Psoas muscle (tissue), 8 donors: ENCODE data around the gene SDC1. TPM values are rescaled to one million over a fixed set of nuclear protein-coding genes. Genes with fewer than 3 reads are reported as not detected.

ENCODE experiments used
- ATAC-seq, 4 donors: fragments of 200-7000 bp; cut with Tn5 transposase; one replicate each; pipeline ENCODE4 v1.9.1; 2020; ENCODE audit warnings: moderate library complexity in 3 of 4, mild to moderate bottlenecking in 2 of 4
- DNase-seq, 2 donors: peaks; one replicate each; pipeline ENCODE4 v3.0.0-alpha.2; 2020
- H3K27ac ChIP-seq: fragments of 200-600 bp; one replicate; pipeline ENCODE4 v1.8.0; 2022
- H3K27me3 ChIP-seq, 3 donors: fragments of 200-600 bp in 1 of 3; one replicate each; pipeline versions ENCODE4 v1.6.1 to v1.8.0; 2013 to 2022; ENCODE audit warnings: low read length in 2 of 3, mild to moderate bottlenecking in 2 of 3, moderate library complexity in 1 of 3; ENCODE audit not compliant: insufficient read depth in 3 of 3
- H3K36me3 ChIP-seq, 2 donors: fragments of 200-600 bp in 1 of 2; one replicate each; pipeline versions ENCODE4 v1.6.1 to v1.8.0; 2013 to 2022; ENCODE audit warnings: low read depth in 1 of 2, mild to moderate bottlenecking in 1 of 2, moderate library complexity in 1 of 2; ENCODE audit not compliant: insufficient read depth in 1 of 2
- H3K4me1 ChIP-seq: fragments of 200-600 bp; one replicate; pipeline ENCODE4 v1.8.0; 2022
- H3K4me3 ChIP-seq: fragments of 200-600 bp; one replicate; pipeline ENCODE4 v1.8.0; 2022; ENCODE audit warnings: mild to moderate bottlenecking
- H3K9me3 ChIP-seq: fragments of 200-600 bp; one replicate; pipeline ENCODE4 v1.8.0; 2022
- WGBS, 3 donors: extraction: QIAGEN DNeasy Blood & Tissue Kit; methylation state at CpG; one replicate each; pipeline versions ENCODE4 v1.1.6 to v1.1.7; 2013; 5-methylcytosine and 5-hydroxymethylcytosine counted together
- intact Hi-C, 2 donors: fragments of 100-400 bp; cut with DNase I; formaldehyde crosslinking; loops; one replicate each; pipeline versions ENCODE4 v1.11.0 to v1.14.2; 2022
- polyA plus RNA-seq, 3 donors: library from polyadenylated mRNA; stranded (reverse); fragments of 200-250 nt; gene quantifications; one replicate each; pipeline ENCODE4 v1.2.3, GENCODE V29; 2013
- total RNA-seq, 4 donors: library from RNA; stranded (reverse); fragmentation: NEBNext Ultra II Directional in 2 of 4; extraction: Animal tissue kit (Norgen Biotek cat#: 25700) in 2 of 4; gene quantifications; one replicate each; pipeline versions ENCODE4 v1.2.1 to v1.2.4, GENCODE V29; 2021 to 2023
- TF ChIP-seq, protein P1 (sequence below): fragments of 200-600 bp; IDR thresholded peaks from one replicate; pipeline ENCODE4 v1.8.0; 2022; ENCODE audit warnings: antibody characterized with exemption
- donor health status: healthy with polysubstance abuse.
- donor health status: DM: no; HTN: no; CAD: no; lungs with moderate emphysema.
- donor health status: Bipolar disorder and iron deficiency.
- donor health status: healthy.
- donor health status: DM: yes; HTN: yes; CAD: no.
- donor health status: DM: no; HTN: no; CAD: no.
- donor health status: DM: no; HTN: no; CAD: no.
- donor health status: DM: yes; HTN: yes; CAD: no.

The SDC1 gene
- total and polyA plus RNA-seq, 7 donors: 0.07 to 0.38 (median 0.11) TPM; not detected in 1

DNA sequence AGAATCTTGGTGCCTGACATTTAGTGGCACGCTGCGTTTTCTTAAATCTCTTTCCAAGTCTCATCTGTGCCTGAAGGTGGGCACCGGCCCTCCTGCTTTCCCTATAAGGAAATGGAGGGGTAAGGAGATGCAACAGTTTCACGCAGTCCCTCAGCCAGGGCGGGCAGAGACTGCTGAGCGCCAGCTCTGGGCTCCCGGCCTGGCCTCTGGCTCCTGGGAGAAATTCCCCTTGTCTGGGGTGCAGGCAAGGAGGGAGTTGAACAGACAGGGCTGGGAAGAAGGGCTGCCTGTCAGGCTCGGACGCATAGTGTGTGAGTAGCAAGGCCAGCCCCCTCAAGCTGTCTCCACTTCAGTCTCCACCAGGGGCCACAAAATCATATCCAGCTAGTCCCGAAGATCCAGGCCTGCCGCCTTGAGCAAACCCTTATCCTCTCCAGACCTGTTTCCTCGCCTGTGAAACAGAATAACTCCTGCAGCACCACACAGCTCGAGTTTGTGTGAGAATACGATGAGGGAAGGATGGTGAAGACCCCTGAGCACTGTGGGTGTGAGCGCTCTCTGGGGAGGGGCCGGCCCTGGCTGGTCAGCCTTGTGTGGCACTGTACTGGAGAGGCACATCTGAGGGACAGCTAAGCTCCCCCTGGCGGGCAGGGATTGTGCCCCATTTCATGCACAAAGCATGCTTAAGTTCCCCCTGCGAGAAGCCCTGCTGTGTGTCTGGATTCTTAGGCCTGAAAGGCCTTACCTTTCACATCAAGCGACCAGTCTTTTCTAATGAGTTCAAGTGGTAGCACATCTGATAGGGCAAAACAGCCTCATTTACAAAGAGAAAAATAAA lies 33.8 kb downstream of the SDC1 start:
- no peaks in the 10 kb centered on the region for H3K9me3 ChIP-seq
- no peak overlapping the region for H3K27ac ChIP-seq
- TF ChIP-seq, protein P1, sequence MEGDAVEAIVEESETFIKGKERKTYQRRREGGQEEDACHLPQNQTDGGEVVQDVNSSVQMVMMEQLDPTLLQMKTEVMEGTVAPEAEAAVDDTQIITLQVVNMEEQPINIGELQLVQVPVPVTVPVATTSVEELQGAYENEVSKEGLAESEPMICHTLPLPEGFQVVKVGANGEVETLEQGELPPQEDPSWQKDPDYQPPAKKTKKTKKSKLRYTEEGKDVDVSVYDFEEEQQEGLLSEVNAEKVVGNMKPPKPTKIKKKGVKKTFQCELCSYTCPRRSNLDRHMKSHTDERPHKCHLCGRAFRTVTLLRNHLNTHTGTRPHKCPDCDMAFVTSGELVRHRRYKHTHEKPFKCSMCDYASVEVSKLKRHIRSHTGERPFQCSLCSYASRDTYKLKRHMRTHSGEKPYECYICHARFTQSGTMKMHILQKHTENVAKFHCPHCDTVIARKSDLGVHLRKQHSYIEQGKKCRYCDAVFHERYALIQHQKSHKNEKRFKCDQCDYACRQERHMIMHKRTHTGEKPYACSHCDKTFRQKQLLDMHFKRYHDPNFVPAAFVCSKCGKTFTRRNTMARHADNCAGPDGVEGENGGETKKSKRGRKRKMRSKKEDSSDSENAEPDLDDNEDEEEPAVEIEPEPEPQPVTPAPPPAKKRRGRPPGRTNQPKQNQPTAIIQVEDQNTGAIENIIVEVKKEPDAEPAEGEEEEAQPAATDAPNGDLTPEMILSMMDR: no peak
- intact Hi-C loops: no loop called here
- DNase-seq (no peak), ATAC-seq (no peak)
- H3K36me3 ChIP-seq: no peaks in the 10 kb centered on the region
- H3K4me1 ChIP-seq: no peaks in the 10 kb centered on the region
- WGBS, 3 donors: 88 to 89% (median 88%) methylated on average over 19 of the region's 19 CpGs
- no peaks in the 10 kb centered on the region for H3K27me3 ChIP-seq
- H3K4me3 ChIP-seq: no peak overlapping the region

DNA sequence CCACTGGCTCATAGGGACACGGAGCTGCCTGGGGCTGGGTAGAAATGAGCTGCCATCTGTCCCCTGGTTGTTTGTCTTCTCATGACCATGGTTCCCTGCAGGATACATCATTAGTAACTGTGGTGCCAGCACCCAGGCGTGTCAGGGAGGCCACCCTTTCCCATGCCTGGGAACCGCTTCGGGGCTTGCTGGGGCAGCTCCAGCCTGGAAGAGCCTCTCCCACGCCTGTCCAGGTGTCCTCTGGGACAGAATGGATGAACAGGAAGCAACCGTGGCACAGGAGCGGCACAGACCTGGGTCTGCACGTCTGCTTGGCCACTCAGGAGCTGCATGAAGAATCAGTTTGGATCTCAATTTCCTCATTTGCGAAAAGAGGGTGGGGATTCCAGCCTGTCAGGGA lies 34.8 kb downstream of the SDC1 start:
- DNase-seq (no peak), ATAC-seq (no peak)
- H3K36me3 ChIP-seq: no peaks in the 10 kb centered on the region
- H3K27ac ChIP-seq: no peak overlapping the region
- 74 to 84% (median 78%) methylated on average over 9 of the region's 9 CpGs for WGBS, 3 donors
- TF ChIP-seq, protein P1: no peak
- intact Hi-C loops: no loop called here
- no peaks in the 10 kb centered on the region for H3K9me3 ChIP-seq
- H3K4me1 ChIP-seq: no peaks in the 10 kb centered on the region
- H3K4me3 ChIP-seq: no peak overlapping the region
- H3K27me3 ChIP-seq: no peaks in the 10 kb centered on the region

DNA sequence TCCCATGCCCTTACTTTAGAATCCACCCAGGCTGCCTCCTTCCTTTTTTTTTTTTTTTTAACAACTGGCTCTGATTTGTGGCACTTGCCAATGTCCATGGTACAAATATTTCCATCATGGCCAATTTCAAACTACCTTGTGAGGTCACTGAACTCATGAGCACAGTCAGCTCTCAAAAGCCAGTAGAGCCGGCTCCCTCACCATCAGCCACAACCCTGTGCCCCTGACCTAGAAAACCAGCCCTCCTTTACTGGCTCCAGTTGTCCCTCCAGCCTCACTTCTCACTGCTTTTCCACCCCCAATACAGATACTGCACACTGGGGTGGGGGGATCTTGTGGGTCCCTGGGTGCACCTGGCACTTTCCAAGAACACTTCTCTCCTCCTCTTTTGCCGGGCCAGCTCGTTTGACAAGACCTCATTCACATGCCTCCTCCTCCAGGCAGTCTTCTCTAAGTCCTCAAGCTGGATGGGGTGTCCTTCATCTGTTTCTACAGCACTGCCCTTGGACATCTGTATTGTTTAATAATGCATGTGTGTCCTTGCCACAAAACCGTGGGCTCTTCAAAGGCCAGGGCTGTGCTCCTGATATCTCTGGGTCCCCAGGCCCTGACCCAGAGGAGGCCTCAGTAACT lies 35.5 kb downstream of the SDC1 start:
- Histone ChIP-seq H3K9me3 (no peaks in the 10 kb centered on the region), H3K4me3 (no peak overlapping the region), H3K27me3 (no peaks in the 10 kb centered on the region), H3K36me3 (no peaks in the 10 kb centered on the region), H3K4me1 (no peaks in the 10 kb centered on the region), H3K27ac (no peak overlapping the region)
- intact Hi-C loops: no loop called here
- 77 to 85% (median 78%) methylated on average over 4 of the region's 4 CpGs for WGBS, 3 donors
- DNase-seq: no peak
- TF ChIP-seq, protein P1: no peak
- no peak for ATAC-seq

DNA sequence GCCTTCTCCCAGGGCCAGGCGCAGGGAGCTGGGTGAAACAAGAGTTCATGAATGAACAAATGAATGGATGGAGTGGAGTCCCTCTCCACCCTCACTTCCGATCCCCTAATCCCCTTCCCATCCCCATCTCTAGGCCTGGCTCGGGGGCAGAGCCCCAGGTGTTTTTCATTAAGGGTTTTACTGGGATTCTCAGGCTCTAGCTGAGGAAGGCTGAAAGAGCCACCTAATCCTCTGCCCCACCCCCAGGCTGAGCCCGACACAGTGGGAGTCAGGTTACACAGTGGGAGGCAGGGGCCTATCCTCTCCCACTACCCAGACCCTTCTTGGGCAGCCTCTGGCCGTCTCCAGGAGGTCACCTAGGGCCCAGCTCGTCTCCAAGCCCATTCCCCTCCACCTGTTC lies 36.1 kb downstream of the SDC1 start:
- Histone ChIP-seq H3K9me3 (no peaks in the 10 kb centered on the region), H3K27me3 (no peaks in the 10 kb centered on the region), H3K36me3 (no peaks in the 10 kb centered on the region), H3K4me1 (no peaks in the 10 kb centered on the region), H3K4me3 (no peak overlapping the region), H3K27ac (no peak overlapping the region)
- 70 to 72% (median 71%) methylated on average over 6 of the region's 6 CpGs for WGBS, 3 donors
- ATAC-seq (no peak), DNase-seq (no peak)
- intact Hi-C loops: no loop called here
- TF ChIP-seq, protein P1: no peak
